ENCODE measurements around the gene ZNF774.
"Not testable (repeated sequence)": the region's sequence is repeated elsewhere in the genome, so short reads cannot be mapped to it uniquely, and the experiment has no call there.

The ZNF774 gene

GRCh38 chr15:90352107-90352893 lies at the start of gene ZNF774:
Gene ZNF774, plus strand, starts transcription at chr15:90352284. Its CDS starts 2,377 bp downstream, at chr15:90354661.
- DNase-seq, result peak; percentile 83

GRCh38 chr15:90305355-90305754 lies 46.7 kb upstream of the ZNF774 start:
- DNase-seq, result not testable (repeated sequence)

GRCh38 chr15:90305932-90306331 lies 46.2 kb upstream of the ZNF774 start:
- no peak for DNase-seq

- no peak for DNase-seq
Measured at GRCh38 chr15:90306560-90306959, 45.5 kb upstream of the ZNF774 start.

- no peak for DNase-seq
Measured at GRCh38 chr15:90307661-90308060, 44.4 kb upstream of the ZNF774 start.

- no peak for DNase-seq
Measured at GRCh38 chr15:90309020-90309419, 43.1 kb upstream of the ZNF774 start.

- DNase-seq, result no peak
Measured at GRCh38 chr15:90315278-90315982, 36.7 kb upstream of the ZNF774 start.

GRCh38 chr15:90316139-90316538 lies 35.9 kb upstream of the ZNF774 start:
- DNase-seq, result no peak

GRCh38 chr15:90318591-90318990 lies 33.5 kb upstream of the ZNF774 start:
- no peak for DNase-seq

GRCh38 chr15:90320062-90320884 lies 31.8 kb upstream of the ZNF774 start:
- DNase-seq, result peak; percentile 68

- DNase-seq, result no peak
Measured at GRCh38 chr15:90320885-90321278, 31.2 kb upstream of the ZNF774 start.

- DNase-seq, result no peak
Measured at GRCh38 chr15:90322538-90322937, 29.5 kb upstream of the ZNF774 start.

- no peak for DNase-seq
Measured at GRCh38 chr15:90325726-90326125, 26.4 kb upstream of the ZNF774 start.

GRCh38 chr15:90326441-90326840 lies 25.6 kb upstream of the ZNF774 start:
- no peak for DNase-seq

- DNase-seq, result no peak
Measured at GRCh38 chr15:90327311-90327710, 24.8 kb upstream of the ZNF774 start.

- DNase-seq, result no peak
Measured at GRCh38 chr15:90334304-90334731, 17.8 kb upstream of the ZNF774 start.

- no peak for DNase-seq
Measured at GRCh38 chr15:90336705-90337141, 15.4 kb upstream of the ZNF774 start.

GRCh38 chr15:90337256-90337655 lies 14.8 kb upstream of the ZNF774 start:
- no peak for DNase-seq

GRCh38 chr15:90338532-90338931 lies 13.6 kb upstream of the ZNF774 start:
- no peak for DNase-seq

- no peak for DNase-seq
Measured at GRCh38 chr15:90340345-90340744, 11.7 kb upstream of the ZNF774 start.

GRCh38 chr15:90343302-90343790 lies 8.7 kb upstream of the ZNF774 start:
- DNase-seq, result no peak

- DNase-seq, result no peak
Measured at GRCh38 chr15:90344662-90345061, 7.4 kb upstream of the ZNF774 start.

- no peak for DNase-seq
Measured at GRCh38 chr15:90345857-90346256, 6.2 kb upstream of the ZNF774 start.
